Pons (tissue), 1 donor: ENCODE results near the gene RNF150.

Source experiments
- DNase-seq: peaks from one replicate; pipeline ENCODE4 v3.0.0-alpha.2; 2016; ENCODE audit warnings: low spot score

RNF150 gene

GRCh38 chr4:141131723-141132071 is 1.6 kb downstream of the RNF150 start:
- no peak for DNase-seq

- DNase-seq = no peak
Measured at GRCh38 chr4:141130947-141131605, 2.2 kb downstream of the RNF150 start.

- DNase-seq = no peak
Measured at GRCh38 chr4:141127884-141128283, 5.4 kb downstream of the RNF150 start.

GRCh38 chr4:141126769-141127168 is 6.5 kb downstream of the RNF150 start:
- DNase-seq = no peak

GRCh38 chr4:141124224-141124623 is 9.0 kb downstream of the RNF150 start:
- DNase-seq = no peak

GRCh38 chr4:141121768-141122454 is 11.4 kb downstream of the RNF150 start:
- DNase-seq = no peak

- DNase-seq = no peak
Measured at GRCh38 chr4:141121101-141121500, 12.2 kb downstream of the RNF150 start.

GRCh38 chr4:141120036-141120593 is 13.2 kb downstream of the RNF150 start:
- DNase-seq = no peak

- DNase-seq = no peak
Measured at GRCh38 chr4:141119071-141119470, 14.2 kb downstream of the RNF150 start.

- DNase-seq = no peak
Measured at GRCh38 chr4:141118381-141118780, 14.9 kb downstream of the RNF150 start.

- DNase-seq = no peak
Measured at GRCh38 chr4:141117935-141118334, 15.3 kb downstream of the RNF150 start.

GRCh38 chr4:141109983-141110382 is 23.3 kb downstream of the RNF150 start:
- no peak for DNase-seq

- DNase-seq = no peak
Measured at GRCh38 chr4:141107927-141108326, 25.3 kb downstream of the RNF150 start.

GRCh38 chr4:141102367-141102766 is 30.9 kb downstream of the RNF150 start:
- DNase-seq = no peak

GRCh38 chr4:141101511-141101910 is 31.8 kb downstream of the RNF150 start:
- no peak for DNase-seq

GRCh38 chr4:141099326-141099725 is 33.9 kb downstream of the RNF150 start:
- no peak for DNase-seq

- DNase-seq = no peak
Measured at GRCh38 chr4:141098163-141098562, 35.1 kb downstream of the RNF150 start.

GRCh38 chr4:141090473-141090872 is 42.8 kb downstream of the RNF150 start:
- DNase-seq = no peak

- no peak for DNase-seq
Measured at GRCh38 chr4:141081921-141082395, 51.3 kb downstream of the RNF150 start.

GRCh38 chr4:141080668-141081067 is 52.6 kb downstream of the RNF150 start:
- DNase-seq = no peak

GRCh38 chr4:141079393-141079930 is 53.8 kb downstream of the RNF150 start:
- no peak for DNase-seq

GRCh38 chr4:141078871-141079270 is 54.4 kb downstream of the RNF150 start:
- DNase-seq = no peak

- no peak for DNase-seq
Measured at GRCh38 chr4:141077611-141078225, 55.6 kb downstream of the RNF150 start.
